ENCODE results near the gene RBM44. TPM values are rescaled to one million over a fixed set of nuclear protein-coding genes. Genes with fewer than 3 reads are reported as not detected.
"Not testable (repeated sequence)": the region's sequence is repeated elsewhere in the genome, so short reads cannot be mapped to it uniquely, and the experiment has no call there.

The RBM44 gene
- total RNA-seq, 3 donors from 2014 or later: 0.07 to 1.1 (median 0.35) TPM

DNA sequence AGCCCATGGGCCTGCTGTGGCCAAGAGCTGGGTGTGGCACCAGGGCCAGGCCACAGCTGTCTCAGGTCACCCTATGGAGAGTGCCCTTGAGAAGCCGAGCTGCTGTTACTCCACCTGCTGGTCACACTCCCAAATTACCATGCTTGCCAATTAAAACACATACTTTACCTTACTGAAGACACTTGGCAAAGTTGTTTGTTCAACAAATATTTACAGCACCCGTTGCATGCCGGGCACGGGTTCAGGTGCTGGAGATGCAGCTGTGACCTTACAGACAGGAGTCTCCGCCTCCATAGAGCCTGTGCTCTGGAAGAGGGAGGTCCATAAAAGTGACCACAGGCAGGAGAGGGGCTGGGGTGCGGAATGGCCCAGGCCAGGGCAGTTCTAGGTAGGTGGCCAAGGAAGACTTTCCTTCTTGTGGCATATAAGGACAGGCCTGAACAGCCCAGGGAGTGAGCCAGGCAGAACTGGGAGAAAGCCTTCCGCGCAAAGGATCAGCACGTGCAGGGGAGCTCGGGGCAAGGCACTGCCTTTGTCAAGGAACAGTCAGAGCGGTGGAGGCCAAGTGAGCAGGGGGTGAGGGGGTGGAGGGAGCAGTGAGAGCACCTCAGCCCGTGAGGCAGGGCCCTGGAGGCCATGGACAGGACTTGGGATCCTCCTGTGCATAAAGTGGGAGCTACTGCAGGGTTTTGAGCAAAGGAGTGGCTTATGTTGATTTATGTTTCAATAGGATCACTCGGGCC, 23.6 kb upstream of the RBM44 start:
- H3K36me3 ChIP-seq (ENCODE audit: low read depth): peaks cover 10% of the 10 kb centered on the region
- ATAC-seq: peak; percentile 96
- intact Hi-C loops (cut with DNase I, micrococcal nuclease): no loop called here

DNA sequence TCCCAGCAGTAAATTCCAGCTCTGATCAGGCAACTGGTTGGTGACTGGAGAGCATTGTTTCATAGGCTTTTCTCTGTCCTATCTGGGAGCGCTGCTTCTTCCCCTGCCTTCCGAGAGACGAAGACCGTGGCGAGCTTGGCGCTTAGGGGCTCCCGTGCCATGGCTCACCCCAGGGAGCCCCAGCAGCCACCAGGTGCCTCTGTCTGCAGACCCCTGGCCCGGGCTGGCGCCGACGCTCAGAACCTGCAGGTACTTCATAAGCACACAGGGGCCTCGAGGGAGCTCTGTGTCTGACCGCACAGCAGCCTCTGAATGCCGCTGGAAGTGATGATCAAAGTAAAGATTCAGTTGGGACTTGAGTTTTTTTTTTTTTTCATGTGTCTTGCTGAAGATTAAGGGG, 19.1 kb upstream of the RBM44 start:
- H3K4me3 ChIP-seq: no peak overlapping the region
- TF ChIP-seq, protein P1, sequence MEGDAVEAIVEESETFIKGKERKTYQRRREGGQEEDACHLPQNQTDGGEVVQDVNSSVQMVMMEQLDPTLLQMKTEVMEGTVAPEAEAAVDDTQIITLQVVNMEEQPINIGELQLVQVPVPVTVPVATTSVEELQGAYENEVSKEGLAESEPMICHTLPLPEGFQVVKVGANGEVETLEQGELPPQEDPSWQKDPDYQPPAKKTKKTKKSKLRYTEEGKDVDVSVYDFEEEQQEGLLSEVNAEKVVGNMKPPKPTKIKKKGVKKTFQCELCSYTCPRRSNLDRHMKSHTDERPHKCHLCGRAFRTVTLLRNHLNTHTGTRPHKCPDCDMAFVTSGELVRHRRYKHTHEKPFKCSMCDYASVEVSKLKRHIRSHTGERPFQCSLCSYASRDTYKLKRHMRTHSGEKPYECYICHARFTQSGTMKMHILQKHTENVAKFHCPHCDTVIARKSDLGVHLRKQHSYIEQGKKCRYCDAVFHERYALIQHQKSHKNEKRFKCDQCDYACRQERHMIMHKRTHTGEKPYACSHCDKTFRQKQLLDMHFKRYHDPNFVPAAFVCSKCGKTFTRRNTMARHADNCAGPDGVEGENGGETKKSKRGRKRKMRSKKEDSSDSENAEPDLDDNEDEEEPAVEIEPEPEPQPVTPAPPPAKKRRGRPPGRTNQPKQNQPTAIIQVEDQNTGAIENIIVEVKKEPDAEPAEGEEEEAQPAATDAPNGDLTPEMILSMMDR (IDR thresholded peaks at IDR 0.05): no peak
- no peaks in the 10 kb centered on the region for H3K9me3 ChIP-seq
- intact Hi-C loops (cut with DNase I, micrococcal nuclease): no loop called here
- no peaks in the 10 kb centered on the region for H3K4me1 ChIP-seq (ENCODE audit: low read depth)
- DNase-seq (no peak), ATAC-seq (no peak)
- peaks cover 10% of the 10 kb centered on the region for H3K36me3 ChIP-seq (ENCODE audit: low read depth)

More for the DNA sequence above, 23.6 kb upstream of the RBM44 start:
- H3K4me1 ChIP-seq (ENCODE audit: low read depth): no peaks in the 10 kb centered on the region
- no peak overlapping the region for H3K4me3 ChIP-seq
- DNase-seq: peak in 2 of 3 donors; percentile 49 to 78
- H3K9me3 ChIP-seq: no peaks in the 10 kb centered on the region
- TF ChIP-seq, protein P1 (IDR thresholded peaks at IDR 0.05): peak; percentile 40

DNA sequence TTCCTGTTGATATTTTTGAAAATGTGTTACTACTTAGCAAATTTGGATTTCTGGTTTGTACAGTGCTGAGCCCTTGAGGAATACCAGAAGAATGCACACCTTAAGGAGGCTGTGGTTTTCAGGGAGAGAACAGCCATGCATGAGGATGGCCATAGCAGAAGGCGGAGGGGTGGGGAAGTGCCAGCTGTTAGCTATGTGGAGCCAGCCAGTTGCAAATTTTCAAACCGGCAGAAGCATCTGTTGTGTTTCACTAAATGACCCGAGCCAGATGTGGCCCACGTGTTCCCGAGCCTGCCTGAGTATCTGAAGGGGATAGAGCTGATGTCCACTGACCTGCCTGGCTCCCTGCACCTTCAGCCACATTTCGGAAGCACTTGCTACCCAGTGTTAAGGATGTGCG, 16.4 kb upstream of the RBM44 start:
- no peak overlapping the region for H3K4me3 ChIP-seq
- no peaks in the 10 kb centered on the region for H3K4me1 ChIP-seq (ENCODE audit: low read depth)
- ATAC-seq (no peak), DNase-seq (no peak)
- peaks cover 12% of the 10 kb centered on the region for H3K9me3 ChIP-seq
- H3K36me3 ChIP-seq (ENCODE audit: low read depth): peaks cover 10% of the 10 kb centered on the region
- intact Hi-C loops (cut with DNase I, micrococcal nuclease): no loop called here
- TF ChIP-seq, protein P1 (IDR thresholded peaks at IDR 0.05): no peak

DNA sequence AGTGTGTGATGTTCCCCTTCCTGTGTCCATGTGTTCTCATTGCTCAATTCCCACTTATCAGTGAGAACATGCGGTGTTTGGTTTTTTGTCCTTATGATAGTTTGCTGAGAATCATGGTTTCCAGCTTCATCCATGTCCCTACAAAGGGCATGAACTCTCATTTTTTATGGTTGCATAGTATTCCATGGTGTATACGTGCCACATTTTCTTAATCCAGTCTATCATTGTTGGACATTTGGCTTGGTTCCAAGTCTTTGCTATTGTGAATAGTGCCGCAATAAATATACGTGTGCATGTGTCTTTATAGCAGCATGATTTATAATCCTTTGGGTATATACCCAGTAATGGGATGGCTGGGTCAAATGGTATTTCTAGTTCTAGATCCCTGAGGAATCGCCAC, 14.9 kb upstream of the RBM44 start:
- DNase-seq; H3K4me3 ChIP-seq; ATAC-seq; H3K4me1 ChIP-seq (ENCODE audit: low read depth); intact Hi-C loops (cut with DNase I, micrococcal nuclease); H3K36me3 ChIP-seq (ENCODE audit: low read depth): not testable (repeated sequence)
- H3K9me3 ChIP-seq: peaks cover 14% of the 10 kb centered on the region

DNA sequence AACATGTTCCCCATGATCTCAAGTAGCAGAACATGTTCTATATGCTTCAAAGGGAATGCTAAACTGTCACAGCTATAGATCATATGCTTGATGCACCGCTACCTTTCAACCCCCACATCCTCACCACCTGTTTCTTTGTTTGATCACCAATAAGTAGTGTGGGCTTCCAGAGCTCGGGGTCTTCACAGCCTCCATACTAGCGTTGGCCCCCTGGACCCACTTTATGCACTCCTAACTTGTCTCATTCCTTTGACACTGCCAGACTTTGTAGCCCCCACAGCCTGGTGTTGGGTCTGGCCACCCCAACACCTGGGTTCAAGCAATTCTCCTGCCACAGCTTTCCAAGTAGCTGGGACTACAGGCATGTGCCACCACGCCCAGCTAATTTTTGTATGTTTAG, 11.6 kb upstream of the RBM44 start:
- intact Hi-C loops (cut with DNase I, micrococcal nuclease): no loop called here
- Histone ChIP-seq H3K4me3 (no peak overlapping the region), H3K36me3 (ENCODE audit: low read depth) (no peaks in the 10 kb centered on the region), H3K4me1 (ENCODE audit: low read depth) (no peaks in the 10 kb centered on the region), H3K9me3 (peaks cover 14% of the 10 kb centered on the region)
- DNase-seq (no peak), ATAC-seq (no peak)
- TF ChIP-seq, protein P1 (IDR thresholded peaks at IDR 0.05): no peak

DNA sequence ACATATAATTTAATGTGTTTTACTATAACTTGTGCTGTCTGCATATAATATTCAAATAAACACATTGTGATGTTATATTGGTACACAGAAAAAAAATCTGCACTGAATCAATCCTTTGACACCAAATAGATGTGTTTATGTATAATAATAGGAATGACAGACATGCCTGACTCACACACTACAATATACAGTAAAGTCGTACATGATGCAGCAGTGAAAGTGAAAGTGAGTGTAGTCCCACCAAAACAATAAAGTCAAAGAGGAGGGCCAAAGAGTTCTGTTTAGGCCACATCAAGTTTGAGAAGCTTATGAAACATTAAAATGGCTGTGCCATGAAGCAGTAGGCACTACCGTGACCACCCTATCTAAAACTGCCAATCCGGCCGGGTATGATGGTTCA, 8.2 kb upstream of the RBM44 start:
- Histone ChIP-seq H3K4me3 (no peak overlapping the region), H3K4me1 (ENCODE audit: low read depth) (no peaks in the 10 kb centered on the region), H3K36me3 (ENCODE audit: low read depth) (no peaks in the 10 kb centered on the region), H3K9me3 (peaks cover 14% of the 10 kb centered on the region)
- intact Hi-C loops (cut with DNase I, micrococcal nuclease): no loop called here
- DNase-seq (no peak), ATAC-seq (no peak)
- TF ChIP-seq, protein P1 (IDR thresholded peaks at IDR 0.05): no peak
